DMS153 (cell line): ENCODE data around the gene ADAMTSL1.

Experiments used
- DNase-seq: peaks from one replicate; lab custom pipeline; 2025; lab: John Stamatoyannopoulos, UW

ADAMTSL1 gene

DNA sequence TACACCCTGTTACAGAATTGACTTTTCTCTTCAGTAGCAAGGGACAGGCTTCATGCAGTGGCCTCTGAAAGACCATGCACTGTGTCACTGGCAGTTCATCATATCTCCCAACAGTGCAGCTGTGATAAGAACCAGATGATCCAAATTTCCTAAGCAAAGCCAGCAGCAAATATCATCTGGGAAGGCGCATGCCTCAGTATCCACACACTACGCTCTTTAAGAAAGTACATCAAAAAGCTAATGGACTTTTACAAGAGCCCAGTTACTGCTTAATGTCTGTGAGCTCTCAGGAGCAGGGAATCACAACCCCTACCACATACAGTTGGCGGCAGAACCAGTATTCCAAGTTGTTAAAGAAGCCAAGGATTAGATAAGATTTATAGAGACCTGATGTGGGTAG is 25.1 kb downstream of the ADAMTSL1 start:
- no peak for DNase-seq

DNA sequence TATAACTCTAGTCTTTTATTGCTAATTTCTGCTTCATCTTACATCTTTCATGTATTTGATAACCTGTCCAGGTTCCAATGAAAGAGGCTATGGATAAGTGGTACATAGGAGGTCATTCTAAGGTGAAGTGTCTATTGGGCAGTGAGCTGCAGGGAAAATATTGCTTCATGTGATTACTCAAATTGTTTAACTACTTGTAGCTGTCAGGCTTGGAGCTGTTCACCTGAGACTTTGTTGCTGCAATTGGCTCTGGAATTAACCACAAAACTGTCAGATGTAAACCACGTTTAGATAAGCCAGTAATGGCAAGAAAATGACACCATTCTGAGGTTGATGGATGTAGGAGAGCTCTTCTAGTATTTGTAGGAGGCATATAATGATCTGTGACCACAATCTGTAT is 26.0 kb downstream of the ADAMTSL1 start:
- DNase-seq = peak; percentile 23

DNA sequence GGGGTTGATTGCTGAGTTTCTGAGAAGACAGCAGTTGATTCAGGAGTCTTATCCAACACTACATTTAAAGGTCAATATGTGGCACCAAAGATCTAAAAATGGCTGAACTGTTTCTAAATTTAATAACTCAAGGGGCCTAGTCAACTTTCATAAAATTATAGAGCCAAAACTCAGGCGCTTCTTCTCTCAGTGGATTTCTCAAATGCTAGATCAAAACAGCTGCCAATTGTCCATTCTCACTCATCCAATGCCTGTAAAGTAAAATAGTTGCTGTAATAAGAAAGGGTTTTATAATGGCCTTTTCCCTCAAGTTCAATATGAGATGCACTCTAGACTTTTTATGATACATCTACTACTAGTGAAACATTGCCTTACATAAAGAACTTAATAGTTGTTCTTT is 26.5 kb downstream of the ADAMTSL1 start:
- DNase-seq = no peak

DNA sequence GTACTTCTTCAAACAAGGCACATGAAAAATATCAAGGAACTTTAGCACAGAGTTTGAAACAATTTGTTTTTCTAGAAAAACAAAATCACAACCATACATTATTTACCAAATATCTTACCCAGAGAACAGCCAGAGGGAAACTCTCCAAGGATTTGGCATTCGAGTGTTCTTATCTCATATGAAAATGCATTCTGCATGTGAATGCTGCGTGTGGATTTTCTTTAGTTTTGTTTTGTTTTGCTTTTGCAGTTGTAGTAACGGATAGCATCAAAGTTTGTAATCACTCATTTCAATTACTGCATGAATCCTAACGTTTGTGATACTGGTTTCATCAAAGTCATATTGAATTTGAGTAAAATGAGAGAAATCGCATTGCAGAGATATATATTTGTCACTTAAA is 28.0 kb downstream of the ADAMTSL1 start:
- DNase-seq = no peak

DNA sequence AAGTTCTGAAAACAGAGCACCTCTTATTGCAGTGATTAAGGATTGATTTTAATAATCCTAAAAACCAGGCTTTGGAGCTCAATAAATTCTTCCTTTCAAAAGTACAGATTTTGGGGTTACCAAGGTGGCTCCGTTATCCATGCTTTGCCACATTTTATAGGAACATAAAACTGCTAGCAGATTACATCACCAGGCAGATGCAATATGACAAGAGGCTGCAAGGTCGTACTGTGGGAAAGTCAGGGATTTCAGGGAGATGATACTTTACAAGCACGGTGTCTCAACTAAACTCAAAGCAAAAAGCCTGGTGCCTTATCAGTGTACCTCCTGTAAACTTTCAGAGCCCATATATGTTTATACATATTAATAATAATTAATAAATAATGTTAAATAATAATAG is 28.6 kb downstream of the ADAMTSL1 start:
- DNase-seq = no peak

DNA sequence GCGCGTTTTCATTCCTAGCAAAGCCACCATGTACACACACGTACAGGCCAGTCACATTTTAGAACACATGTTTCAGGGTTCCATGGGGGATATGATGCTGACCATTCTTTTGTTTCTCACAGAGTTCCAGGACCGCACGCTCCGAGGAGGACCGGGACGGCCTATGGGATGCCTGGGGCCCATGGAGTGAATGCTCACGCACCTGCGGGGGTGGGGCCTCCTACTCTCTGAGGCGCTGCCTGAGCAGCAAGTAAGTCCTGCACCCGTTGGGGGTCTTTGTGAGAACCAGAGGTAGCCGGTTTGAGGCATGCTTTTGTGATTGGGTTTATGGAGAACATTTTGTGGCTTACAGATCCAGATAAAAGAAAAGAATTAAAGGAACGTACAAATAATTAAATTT is 30.8 kb downstream of the ADAMTSL1 start:
- no peak for DNase-seq

DNA sequence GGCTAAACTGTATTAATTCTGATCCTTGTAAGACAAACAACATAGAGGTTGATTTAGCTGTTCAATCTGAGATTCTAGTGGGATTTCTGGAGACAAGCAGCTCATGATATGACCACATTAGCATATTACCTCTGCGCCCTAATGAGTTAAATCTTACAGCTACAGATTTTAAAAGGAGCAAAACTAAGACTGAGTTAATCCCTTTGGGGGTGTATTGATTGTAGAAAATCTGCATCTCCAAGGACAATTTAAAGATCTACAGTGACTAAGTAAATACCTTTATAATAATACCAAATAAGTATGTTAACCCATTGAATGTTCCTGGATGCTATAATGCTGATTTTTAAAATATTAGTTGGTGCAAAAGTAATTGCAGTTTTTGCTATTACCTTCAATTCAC is 33.2 kb downstream of the ADAMTSL1 start:
- no peak for DNase-seq

DNA sequence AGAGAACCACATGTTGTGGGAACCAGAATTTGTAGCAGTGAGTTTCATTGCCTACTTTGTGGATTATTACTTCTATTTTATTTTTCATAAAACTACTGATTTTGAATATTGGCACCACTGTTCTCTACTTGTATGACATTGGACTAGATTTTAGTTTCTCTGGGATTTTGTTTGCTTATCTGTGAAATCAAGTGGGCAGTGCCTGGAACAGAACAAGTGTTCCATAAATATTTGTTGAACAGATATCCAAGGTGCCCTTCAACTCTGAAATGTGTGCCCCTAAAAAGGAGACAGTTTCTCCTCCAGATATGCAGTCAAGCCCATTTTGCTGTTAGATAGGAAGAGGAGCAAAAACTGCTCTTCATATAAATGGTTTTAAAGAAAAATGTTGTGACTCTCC is 42.6 kb downstream of the ADAMTSL1 start:
- DNase-seq = no peak

DNA sequence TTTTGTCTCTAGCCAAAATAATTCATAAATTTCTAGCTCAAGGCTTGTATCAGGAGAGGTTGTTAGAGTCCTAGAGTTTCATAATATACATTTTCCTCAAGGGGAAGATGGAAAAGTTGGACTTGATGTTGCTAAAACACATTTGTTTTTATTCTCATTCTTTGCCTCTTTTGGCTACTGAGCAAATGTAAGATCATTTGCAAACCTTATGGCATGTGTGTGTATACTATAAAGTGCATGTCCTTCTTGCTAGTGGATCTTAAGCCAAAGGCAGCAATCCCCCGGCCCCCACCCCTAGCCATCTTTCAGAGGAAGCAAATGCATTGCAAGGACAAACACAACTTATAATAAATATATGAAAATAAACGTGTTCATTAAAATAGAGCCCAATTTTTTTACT is 43.0 kb downstream of the ADAMTSL1 start:
- no peak for DNase-seq

DNA sequence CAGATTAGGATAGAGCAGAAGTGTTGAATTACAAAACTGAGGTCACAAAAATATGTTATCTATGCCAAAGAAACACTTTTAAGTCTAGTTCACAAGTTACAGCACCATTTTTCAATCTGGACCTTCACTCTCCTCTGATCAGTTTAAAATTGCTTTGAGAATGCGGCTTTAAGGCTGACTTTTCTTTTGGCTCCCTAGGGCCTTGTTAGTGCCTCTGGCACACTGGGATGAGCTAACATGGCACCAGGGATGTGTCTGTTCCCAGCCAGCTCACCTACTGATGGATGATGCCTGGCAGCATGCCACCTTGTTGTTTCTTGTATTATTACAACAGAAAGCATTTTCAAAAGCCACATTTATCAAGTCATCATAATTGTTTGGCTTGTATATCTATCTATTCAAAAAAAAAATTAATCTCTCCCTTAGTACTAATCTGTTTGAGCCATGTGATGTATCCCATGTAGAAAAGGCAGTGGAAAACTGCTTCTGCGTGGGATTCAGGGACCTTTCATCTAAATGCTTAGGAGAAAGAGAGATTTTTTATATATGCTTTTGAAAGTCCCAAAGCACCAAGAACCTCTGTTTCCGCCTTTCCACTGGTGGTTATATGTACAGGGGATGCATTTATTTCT is 46.6 kb downstream of the ADAMTSL1 start:
- no peak for DNase-seq

DNA sequence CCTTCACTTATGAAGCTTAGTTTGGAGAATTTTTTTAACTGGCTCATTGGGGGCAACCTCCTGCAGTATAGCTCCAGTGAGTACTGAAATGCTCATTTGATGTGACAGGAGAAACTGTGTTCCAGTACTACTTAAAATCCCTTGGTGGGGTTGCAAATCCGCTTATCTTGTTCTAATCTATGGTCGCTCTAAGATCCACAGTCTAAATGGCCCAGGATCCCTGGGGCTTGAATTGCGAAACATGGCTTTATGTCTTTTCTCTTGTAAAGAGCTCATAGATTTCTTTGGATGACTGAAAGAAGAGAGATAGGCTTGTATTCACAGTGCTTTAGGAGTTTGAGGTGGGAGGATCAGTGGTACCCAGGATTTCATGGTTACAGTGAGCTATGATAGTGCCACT is 52.7 kb downstream of the ADAMTSL1 start:
- DNase-seq = no peak

DNA sequence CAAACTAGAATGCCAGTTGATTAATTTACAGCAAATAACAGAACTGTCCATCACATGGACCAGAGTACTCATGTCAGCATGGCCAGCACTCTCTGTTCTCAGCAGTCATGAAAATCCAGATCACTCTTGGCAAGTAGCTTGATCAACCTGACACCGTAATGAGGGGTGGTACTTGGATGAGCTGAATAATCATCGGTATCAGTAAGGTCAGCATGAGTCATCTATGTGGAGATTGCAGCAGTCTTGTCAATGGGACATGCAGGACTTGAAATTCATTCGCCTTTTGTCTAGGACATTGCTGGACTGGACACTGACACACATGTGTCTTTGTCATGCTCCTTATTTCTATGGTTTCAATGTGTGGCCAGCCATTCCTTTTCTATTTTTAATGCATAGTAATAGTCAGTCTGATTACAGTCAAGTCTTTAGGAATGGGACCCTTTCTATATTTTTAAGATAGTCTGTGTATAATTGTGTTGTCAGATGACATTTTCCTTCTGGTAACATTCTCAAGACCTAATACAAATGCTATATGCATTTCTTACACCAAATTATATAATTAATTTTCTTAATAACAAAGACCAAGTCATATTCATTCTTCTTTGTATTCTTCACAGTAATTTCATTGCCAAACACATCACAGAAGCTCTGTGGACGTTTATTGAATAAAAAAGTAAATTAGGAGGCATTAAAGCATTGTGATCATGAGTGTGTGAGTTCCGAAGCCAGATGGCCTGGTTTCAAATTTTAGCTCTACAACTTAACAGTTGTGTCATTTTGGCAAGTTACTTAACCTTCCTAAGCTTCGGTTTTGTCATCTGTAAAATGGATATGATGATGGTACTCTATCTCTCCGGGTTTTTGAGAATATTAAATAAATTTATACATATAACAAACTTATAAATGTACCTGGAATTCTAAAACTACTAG is 57.4 kb downstream of the ADAMTSL1 start:
- DNase-seq = no peak

DNA sequence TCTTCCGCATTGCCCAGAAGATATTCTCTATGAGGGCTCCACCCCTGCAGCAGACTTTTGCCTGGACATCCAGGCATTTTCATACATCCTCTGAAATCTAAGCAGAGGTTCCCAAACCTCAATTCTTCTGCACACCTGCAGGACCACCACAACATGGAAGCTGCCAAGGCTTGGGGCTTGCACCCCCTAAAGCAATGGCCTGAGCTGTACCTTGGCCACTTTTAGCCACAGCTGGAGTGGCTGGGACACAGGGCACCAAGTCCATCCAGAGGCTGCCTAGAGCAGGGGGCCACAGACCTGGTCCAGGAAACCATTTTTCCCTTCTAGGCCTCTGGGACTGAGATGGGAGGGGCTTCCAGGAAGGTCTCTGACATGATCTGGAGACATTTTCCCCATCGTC is 60.7 kb downstream of the ADAMTSL1 start:
- DNase-seq = no peak

DNA sequence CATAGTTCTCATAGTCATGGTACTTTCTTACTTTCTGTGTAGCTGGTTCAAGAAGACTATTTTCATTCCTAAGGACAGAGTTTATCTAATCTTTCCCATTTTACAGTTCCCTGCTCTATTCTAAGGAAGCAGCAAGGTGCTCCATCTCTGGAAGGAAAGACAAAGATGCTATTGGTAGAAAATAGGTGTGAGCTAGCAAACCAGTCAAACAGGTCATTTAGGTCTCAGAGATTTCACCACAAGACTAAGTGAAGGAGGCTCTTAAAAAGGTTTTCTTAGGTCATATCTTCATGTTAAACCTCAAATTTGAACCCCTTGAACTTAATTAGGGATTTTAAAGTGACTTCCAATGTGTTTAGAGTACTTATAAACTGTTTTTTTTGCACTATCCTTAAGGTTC is 62.6 kb downstream of the ADAMTSL1 start:
- DNase-seq = no peak

DNA sequence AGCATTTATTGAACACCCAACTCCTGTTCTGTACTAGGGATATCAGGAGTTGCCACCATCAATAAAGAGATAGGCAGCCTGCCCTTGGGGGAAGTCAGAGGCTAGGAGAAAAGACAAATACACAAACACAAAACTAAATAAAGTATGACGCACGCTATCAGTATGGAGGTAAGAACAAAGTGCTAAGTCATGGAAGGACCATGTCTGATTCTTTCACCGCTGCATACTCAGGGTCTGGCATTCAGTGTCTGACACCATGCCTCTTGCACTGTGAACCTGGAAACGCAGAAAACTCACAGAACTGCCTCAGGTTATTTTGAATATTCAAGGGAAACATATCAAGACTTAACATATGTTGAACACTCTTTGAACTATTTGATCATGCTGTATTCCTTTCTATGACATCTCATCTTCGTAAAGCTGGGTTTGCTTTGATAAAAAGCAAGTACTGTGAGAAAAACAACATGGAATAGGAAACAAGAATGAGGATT is 65.3 kb downstream of the ADAMTSL1 start:
- no peak for DNase-seq

DNA sequence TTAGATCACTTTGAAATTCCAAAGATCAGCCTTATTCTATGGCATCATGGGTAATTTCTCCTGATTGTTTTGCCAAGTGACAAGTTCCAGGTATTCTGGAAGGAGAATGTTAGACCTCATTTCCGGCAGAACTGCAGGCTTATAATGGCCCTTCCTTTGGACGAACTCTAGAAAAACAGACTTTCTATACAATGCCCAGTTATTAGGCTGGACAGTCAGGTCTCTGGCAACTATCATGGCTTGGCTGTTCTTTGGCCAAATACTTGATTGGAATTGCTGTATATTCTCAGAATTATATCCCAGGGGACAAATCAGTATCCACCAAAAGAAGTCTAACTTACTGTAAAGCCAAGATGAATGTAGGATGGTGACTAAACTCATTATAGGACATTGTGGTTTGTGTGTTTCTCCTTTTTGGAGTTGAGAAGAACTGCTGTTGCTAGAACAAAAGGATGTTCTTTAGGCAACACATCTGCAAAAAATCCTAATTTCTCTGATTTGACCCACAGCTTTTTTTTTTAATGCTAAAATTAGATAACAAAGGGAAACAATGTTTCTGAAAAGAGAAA is 69.0 kb downstream of the ADAMTSL1 start:
- DNase-seq = no peak

DNA sequence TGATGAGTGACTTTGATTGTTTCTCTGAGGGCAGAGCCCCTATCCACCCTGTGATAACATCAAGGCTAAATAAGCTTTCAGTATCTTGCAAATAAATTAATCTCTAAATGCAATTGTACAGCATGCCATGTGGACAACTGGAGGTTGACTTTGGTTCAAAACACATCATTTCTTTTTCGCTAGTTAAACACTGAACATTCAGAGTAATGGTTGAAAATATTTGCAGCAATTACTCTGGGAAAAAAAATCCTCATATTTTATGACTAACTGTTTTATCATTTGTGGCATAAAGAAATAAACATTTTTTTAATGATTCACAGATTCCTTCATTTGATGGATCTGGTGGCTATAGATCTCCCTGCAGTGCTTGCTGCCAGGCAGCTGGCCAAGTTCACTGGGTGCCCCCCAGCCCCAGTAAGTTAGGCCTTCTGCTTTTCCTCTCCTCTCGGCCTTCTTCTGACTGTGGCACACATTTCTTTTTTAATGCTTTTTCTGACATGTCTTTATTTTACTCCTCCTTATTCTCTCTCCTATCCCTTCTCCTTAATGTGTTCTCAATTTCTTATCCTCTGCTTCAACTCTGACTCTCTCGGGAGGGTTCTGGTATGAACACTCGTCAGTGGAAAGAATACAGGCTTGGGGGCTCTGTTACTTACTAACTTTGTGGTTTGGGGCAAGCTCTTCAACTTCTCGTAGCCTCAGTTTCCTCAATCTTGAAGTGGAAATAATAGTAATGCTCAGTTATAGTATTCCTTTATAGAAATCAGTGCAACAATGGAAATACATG is 69.6 kb downstream of the ADAMTSL1 start:
- no peak for DNase-seq

DNA sequence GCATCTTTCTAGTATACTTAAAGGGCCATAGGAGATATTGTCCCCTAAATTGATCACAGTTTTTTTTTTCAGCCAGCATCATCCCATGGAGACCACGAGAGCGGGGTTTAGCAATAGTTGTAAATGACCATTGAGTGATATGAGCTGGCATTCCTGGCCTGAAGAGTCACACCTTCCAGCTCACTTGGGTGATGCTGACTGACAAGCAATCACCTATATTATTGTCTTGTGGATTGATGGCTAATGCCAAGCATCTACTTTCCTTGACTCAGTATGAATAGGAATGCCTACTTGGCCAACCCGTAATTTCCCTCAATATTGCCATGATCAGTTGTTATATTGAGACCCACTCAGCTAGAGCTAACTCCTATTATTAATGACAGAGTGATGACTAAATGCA is 70.5 kb downstream of the ADAMTSL1 start:
- DNase-seq = no peak

DNA sequence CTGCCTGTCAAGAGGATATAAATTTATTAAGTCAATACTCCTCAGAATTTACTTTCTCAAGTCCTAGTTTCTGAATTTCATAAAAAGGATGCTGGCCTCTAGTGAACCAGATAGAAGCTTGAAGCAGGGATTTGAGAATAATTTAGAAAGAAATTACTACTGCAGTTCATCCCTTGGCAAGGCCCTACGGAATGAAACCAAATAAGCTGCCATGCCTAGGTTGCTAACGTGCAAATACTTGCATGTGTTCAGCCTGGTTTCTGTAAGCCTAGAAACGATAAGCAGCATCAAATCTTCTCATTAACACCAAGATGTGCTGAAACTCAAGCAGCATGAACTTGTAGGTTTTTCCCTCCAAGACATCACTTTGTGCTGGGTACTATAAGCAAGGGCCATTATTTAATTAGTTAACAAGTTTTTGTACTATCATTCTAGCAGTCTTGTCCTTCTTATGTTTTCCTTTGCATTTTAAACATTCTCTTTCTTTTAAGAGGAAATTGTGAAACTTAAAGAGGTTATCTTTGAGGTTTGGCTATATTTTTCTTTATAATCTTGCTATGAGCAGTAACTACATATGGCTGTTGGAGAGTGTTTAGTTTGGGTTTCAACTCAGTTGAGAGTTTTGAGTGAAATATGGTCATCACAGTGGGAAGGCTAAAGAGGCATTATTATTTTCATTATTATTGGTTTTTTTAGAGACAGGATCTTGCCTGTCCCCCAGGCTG is 71.8 kb downstream of the ADAMTSL1 start:
- DNase-seq = no peak

DNA sequence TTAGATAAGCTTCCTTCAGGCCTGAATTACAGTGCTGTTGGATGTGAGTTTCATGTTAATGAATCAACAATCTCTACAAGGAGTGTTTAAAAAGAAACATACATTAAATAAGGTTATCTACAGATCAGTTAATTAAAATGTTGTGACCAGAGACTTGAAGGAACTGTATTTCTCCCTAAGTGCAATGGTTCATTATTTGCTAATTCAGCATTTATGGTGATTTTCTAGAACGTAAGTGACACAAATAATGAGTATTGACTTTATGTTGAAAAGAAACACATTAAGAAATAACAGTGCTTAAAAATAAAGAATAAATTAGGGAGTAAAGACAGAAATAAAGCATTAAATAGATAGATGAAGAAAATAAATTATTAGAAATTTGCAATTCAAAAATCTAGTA is 74.5 kb downstream of the ADAMTSL1 start:
- DNase-seq = no peak

DNA sequence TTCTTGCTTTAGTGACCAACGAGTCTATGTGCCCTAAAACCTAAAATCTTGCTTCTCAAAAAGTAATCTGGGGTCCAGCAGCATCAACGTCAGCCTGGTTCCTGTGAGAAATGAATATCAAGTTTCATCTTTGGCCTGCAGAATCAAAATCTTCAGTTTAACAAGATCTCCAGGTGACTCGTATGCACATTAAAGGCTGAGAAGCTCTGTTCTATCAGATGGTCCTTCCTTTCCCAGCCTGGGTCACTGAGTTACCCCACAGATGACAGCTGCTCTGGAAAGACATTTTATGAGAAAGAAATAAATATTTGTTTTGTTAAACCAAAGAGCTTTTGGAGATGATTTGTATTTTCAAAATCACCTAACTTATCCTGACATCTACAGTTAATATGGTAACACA is 75.8 kb downstream of the ADAMTSL1 start:
- no peak for DNase-seq

DNA sequence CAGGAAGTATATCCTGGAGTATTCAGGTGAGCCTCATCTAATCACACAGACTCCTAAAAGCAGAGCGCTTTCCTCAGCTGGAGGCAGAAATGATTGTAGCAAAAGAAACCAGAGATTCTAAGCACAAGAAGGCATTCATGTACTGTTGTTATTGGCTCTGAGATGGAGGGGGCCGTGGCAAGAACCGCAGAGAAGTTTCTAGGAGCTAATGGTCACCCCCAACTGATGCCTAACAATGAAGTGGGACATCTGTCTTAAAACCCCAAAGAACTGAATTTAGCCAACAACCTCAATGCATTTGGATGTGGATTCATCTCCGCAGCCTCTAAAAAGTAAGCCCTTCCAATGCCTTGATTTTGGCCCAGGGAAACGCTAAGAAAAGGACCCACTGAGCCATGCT is 76.3 kb downstream of the ADAMTSL1 start:
- DNase-seq = no peak
